HG03280 (cell line): ENCODE data around the gene EFNA5.
A peak's percentile ranks its signal among the peaks of the same experiment; 100 is the strongest.

Experiments
- ATAC-seq: cut with Tn5 transposase; IDR thresholded peaks from one replicate; pipeline ENCODE4 v1.9.1; 2021; ENCODE audit warnings: mild to moderate bottlenecking, moderate library complexity; ENCODE audit not compliant: unreplicated experiment

The EFNA5 gene

DNA sequence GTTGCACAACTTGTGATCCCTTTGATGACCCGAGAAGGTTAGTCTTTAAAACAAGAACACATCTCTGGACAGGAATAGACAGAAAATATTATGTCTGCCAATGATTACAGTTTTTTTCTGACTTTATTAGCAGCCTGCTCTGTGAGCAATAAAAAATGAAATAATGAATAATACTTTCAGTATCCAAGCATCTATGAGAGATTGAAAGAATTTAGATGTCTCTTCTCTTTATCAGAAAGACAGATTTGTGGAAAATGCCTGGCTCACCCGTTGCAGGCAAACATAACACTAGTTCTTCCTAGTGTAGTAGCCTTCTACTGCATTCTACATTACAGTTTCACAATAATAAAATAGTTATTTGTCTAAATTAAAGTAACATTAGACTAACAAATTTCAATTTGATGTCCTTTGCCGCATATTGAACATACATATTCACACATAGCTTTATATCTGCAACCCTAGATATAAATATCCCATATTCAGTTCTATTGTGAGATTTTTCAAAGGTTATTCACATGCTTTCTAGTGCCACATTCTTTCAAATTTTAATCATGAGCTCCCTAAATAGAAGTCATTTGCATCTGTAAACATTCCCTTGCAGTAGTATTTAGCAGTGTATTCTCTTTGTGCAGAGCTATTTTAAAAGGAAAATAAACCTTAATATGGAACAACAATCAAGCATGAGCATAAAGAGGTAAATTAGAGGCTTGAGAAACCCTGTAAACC, 267.3 kb downstream of the EFNA5 start:
- ATAC-seq: no peak

DNA sequence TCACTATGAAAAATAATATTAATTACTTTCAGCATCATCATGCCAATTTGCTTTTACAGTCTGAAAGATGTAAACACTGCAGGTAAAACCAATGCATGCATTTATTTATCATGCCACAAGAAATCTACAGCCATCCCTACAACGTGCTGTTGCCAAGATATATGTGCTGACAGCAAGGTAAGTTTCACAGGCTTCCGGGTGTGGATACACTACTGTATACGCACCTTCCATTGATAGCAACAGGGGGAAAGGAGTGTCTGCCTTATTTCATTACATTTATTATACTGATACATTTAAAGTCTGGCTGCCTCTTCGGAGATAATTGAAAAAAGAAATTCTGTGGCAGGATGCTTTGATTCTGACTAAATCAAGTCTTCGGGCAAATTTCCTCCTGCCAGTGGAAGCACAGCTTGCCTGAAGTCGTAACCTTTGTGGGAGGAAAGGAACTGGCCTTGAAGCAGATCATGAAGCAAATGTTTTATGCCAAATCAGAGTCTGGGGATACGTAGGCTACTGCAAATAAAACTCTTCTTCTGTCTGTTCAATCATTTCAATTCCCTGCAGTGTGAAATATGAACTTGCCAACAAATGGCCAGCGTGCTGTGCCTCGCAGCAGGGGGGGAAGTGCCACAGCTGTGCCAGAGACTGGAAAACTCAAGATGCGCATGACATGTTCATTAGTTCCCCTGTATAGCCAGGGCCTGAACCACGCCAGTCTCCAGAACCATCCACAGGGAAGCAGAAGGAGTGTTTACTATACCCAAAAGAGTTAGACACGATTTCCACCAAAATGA, 268.1 kb downstream of the EFNA5 start:
- no peak for ATAC-seq

DNA sequence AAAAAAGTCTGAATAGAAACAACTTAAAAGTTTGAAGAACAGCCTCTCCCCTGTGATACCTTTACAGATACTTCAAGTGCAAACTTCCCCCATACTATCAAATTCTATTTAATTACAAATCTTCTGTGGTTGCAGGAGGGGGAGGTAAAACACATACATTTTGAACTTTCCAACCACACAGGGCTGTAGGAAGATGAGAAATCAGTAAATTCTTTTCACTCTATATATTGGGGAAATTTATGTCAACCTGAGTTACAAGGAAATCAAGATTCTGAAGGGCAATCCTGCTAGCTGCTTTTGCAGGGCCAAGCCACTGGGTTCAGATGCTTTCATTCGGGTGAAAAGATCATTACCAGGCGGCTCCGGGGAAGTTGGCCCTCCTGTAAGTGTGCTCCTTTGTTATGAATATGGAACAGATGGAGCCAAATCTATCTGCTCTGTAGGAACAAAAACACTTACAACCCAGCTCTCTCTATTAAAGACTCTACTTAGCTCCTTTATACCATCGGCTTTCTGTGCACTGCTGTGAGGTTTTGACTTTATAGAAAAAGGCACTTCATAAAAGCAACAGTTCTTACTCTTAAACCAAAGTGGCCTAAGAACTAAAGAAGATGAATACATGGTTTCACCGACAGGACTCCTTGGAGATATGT, 269.1 kb downstream of the EFNA5 start:
- ATAC-seq: no peak

DNA sequence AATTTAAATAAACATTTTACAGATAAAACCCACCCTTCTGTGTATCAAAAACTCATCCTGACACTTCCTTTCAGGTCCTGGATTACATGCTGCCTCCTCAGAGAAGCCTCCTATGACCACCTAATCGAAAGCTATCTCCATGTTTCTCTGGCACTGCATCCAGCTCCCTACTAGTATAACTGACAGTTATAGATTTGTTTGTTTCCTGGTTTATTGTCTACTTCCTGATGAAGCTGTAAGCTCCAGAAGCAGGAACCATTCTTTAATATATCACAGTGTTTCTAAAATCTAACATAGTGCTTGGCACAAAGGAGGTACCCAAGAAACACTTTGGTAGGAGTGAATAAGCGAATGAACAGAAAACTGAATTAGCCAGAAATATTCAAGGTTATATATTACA, 270.4 kb downstream of the EFNA5 start:
- no peak for ATAC-seq

DNA sequence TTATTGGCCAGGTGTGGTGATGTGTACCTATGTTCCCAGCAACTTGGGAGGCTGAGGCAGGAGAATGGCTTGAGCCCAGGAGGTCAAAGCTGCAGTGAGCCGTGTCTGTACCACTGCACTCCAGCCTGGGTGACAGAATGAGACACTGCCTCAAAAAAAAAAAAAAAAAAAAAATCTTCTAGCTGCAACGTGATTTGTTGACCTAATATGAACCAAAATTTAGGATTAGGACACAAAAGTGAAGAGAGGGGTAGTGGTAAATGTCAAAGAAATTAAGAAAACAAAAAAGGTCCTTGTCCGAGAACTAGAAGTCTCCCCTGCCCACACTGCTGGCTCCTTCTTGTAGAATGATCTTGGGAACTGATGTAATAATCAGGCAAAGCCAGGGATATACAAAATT, 272.0 kb downstream of the EFNA5 start:
- no peak for ATAC-seq

DNA sequence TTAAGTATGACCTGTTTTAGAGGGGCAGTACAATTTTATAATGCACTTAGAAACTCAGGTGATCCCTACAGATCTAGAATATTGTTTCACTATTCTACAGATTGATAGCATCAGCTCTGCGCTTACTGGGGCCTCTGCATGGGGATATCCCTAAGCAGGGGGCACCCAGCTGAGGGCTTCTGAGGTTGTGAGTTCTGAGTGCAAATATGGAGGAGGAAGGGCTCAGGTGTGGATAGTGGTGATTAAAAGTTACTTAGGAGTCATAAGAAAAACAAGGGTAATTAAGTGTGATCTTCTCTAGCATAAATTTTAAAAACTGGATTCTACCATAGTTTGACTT, 274.4 kb downstream of the EFNA5 start:
- peak; percentile 49 for ATAC-seq

DNA sequence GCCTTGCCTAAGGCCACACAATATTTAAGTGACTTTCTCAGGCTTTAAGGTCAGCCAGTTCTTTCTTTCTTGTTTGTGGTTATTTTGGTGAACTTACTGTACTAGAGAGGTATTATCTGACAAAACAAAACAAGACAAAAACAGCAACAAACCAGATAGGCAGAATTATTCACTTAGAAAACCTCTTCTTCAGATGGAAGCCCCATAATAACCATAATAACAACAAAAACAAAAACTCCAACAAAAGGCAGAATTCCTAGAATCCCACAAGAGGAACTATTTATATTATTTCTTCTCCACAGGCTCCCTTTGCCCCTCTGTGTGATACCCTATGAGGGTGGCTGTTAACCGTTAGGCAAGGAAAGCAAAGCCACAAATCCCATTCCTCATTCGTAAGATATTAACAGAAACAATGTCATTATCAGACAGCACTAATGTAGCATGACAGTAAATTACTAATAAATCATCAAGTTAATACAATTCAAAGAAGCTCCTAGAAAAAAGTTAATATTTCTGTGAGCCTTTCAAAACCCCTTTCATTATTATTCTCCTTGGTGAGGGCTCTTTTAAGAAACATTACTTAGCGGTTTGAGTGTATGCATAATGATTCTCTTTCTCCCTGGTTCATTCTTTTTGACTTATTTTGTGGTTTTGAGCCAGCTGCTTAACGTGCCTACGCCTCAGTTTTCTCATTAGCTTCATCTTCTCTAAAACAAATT, 274.9 kb downstream of the EFNA5 start:
- peak; percentile 85 for ATAC-seq

DNA sequence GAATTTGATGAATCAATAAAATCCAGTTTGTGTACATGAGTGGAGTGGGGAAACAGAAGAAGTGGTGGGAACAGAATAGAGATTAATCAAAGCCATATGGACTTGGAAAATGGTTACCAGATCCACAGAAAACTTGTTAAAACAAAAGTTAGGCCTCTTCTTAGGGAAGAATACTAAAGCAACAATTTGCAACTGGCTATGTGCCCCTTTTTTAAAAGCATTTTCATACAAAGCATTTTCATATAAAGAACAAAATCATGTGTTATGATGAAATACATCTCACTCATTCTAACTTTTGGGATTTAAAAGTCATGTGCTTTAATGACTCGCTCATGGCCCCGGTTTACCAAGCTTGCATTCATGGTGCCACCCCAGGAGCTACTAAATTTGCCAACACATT, 276.9 kb downstream of the EFNA5 start:
- ATAC-seq: no peak

DNA sequence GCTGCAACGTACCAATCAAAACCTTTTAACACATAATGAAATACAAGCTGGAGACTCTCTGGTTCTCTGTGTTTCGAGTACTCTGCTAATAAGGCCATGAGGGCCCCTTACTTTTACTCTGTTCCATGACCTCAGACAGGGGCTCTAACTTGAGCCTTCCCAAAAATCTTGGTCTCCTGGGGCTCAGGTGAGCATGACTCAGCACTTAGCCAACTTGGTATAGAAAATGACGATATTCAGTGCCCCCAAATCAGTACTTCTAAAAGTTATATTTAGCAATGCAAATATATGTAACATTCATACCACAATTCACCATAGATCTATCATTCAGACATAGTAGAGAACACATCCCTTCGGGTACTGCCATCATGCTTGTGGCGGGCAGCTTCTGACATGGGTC, 278.9 kb downstream of the EFNA5 start:
- ATAC-seq: no peak

DNA sequence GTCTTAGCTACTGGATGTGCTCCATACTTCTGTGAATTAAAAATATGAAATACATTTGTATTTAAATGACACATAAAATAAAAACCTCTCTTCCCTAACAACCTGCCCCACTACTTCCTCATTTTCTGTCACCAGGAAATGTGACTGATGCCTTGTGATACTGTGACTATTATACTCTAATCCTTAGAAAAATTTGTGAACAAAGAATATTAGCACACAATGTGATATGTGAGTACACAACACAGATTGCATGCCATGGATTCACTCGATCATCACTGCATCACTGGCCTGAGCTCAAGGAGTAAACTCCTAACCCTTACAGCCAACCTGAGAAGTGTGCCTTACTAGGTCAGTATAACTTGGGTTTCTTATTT, 281.0 kb downstream of the EFNA5 start:
- ATAC-seq: no peak

DNA sequence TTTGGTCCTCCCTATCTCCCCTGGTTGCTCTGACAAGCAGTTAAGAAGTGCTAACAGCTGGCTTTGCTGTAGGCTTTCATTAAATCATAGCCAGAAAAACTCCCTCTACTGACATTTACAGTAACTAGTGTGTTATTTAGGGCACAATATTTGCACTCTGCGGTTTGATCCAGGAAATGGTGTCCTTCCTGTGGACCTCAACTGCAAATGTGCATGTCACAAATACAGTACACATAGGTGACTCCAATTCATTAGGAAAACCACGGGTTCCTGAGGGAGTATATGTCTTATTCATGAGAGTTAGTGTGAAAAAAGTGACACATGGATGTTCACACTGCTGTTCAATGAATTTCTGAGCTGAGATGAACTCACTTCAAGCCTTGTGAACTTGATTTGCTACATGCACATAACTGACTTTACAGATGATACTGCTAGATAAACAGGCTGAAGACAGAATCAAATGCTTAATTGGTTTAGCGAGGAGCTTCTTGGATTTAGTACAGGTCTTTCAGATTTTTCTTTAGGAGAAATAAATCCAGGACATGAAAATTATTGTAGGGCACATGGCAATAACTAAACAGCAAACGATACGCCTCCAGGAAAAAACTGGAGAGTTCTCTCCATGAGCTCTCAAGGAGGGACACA, 281.5 kb downstream of the EFNA5 start:
- peak; percentile 72 for ATAC-seq

DNA sequence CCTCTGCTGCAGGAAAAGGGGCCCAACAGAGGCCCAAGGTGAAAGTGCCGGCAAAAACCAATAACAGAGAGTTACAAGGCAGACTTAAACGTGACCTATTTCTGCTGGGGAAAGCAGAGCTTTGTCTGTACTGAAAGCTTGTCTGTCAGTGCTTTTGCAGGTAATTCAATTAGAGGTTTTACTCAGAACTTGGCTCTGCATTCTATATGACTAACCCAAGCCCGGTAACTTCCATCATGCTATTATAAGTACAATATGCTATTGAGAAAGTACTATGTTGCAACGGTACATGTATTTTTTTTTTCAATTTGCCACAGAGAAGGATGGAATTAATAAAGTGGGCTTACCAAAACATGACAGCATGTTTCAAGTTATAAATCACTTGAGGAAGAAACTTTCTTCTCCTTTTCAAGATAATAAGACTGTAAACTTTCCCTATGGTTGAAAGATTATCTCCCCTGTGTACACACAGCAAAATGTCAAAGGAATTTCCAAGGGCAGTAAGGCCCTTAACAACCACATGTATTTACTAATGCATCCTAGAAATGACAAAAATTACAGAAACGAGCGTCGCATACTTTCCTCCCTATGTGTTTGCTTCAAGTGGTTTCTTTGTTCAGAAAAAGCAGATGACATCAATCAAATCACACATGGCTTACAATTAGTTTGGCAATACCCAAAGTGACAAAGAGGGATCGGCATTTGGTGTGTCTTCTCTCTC, 282.4 kb downstream of the EFNA5 start:
- peak; percentile 45 for ATAC-seq

DNA sequence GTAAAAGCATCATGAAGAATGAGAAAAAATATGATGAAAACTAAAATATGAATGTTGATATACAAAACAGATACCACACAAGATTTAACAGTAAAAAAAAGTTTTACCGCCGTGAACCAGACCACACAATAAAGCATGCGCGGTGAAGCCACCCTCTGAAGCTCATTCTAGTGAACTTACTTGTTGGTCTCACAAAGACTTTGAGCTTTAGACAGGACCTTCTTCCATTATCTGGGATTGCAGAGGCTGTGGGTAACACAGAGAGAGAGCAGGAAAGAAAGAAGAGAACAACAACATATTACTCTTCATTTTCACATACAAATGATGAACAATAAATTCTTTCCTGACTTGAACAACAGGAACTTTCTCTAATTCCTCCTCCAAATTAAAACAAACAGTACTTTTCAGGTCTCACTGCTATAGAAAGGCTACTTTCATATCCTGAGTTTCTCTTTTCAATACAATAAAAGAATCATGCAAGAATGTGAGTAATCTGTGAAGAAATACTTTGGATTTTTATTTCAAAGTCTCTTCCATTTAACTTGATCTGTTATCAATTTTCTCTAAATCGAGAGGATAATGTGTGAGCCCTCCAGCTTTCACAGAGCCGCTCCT, 283.1 kb downstream of the EFNA5 start:
- ATAC-seq: no peak

DNA sequence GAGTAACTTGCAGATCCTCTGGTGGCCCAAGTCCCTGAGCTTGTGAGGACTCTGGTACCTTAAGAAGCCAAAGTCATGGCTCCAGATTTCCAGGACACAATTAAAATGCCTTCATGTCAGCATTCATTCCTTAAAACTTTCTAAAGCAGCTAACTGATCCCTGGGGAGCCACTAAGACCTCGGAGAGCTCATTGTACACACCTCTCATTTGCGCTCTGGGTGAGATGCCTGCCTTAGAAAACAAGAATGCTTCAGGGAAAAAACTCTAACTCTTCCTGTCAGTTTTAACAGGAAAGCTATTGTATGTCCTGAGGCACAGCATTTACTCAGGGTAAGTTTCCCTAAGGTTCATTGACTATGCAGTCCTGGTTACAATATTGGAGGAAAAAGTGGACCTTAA, 285.0 kb downstream of the EFNA5 start:
- ATAC-seq: no peak

DNA sequence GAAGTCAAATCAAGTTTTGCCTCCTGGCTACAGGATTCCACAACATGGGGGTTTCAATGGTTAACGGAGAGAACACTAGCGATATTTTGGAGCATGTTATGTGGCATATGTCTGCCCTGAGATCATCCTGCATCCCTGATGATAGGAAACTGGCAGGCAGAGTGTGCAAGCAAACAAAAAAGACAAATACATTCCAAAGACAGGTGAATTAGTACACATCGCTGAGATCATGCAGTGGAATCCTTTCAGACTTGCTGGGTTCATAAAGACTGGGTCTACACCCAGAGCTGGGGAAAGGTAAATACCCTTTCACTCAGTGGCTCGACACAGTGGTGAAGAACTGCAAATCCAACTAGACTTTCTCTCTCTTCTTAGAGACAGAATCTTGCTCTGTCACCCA, 286.5 kb downstream of the EFNA5 start:
- no peak for ATAC-seq

DNA sequence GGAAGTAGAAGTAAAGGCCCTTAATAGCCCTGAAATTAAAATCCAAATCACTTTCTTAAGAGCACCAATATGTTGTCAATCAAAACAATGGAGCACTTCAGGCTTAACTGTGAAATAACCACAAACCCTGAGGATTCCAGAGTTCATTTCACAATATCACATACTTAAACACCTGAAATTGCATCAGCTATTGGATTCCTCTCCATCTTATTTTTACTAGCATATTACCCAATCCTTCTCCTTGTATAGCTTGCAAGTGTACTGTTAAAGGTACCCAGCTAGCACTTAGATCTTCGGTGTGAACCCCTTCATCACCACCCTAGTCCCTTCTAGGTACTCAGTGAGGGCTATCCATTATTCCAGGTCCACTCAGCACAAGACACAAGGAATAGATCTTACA, 287.3 kb downstream of the EFNA5 start:
- no peak for ATAC-seq

DNA sequence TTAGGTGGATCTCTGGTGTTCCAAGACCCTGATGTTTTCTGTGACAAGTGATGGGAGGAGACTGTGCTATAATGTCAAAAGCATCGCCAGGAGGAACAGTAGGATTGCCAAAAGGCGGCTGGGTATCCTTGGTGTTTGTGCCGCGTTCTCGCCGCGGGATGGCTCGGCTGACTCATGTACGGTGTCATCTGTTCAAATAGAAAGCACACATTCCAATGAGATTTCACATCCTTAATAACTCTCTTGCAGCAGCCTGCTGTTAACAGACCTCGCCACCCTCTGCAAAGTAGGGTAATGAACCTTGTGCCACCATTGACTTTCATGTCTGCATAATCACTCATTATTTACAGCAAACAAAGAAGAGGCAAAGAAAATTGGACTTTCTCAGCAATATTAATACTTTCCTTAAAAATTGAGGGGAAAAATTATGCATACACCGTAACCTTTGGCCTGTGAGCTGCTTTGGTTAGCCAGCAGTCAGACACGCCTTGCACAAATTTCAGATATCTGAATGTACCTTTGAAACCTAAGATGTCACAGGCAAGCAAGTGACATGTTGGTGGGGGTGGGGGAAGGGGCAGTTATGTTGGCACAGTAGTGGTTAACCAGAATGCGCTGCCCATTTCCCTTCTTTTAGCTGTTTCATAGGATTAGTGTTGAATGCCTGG, 289.4 kb downstream of the EFNA5 start:
- ATAC-seq: no peak

DNA sequence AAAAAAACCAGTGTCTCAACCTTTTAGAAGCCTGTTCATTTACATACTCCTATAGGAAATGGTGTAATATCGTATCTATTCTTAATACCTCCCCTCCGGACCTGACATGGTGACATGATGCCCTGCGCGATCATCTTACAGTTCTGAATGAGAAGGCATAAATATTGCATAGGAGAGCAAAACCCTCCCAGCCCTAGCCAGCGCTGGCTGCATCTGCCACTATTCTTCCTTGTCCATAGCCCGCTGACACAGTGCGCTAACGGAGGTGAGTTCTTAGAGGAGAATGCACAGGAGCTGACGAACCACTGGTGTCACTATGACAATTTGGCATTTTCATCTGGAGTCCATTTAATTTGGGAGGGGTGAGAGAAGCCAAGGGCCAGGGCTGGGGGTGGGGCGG, 290.1 kb downstream of the EFNA5 start:
- ATAC-seq: no peak

DNA sequence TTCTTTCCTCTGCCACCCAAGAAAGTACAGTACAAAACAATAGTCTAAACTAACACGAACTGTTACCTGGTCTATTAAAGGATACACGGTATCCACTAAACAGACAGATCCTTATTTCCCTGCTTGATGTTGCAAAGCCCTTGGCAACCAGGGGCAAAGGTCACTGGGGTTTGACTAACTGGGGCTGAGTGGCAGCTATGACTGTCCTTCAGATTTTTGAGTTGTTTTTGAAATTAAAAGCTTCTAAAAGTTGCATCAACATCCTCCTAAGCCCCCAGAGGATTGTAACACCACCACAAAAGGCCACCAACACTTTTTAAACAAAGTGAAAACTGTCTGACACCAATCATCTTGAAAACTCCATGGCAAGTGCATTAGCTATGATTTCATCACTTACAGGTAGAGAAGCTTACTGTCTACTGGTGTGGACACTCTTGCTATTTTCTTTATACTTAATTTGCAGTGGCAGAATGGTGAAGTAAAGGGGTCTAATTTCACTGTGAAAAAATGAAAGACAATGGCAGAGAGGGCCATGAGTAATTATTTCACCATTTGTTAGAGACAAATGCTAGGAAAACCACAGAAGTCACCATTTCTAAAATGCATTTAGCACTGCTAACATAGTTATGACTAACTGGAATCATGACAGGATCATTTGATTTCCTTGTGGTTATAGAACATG, 292.4 kb downstream of the EFNA5 start:
- no peak for ATAC-seq
